Measurements from ENCODE around the gene CNR2. TPM values are rescaled to one million over a fixed set of nuclear protein-coding genes. Genes with fewer than 3 reads are reported as not detected.
"Not testable (repeated sequence)": the region's sequence is repeated elsewhere in the genome, so short reads cannot be mapped to it uniquely, and the experiment has no call there.

CNR2 gene
- total RNA-seq, 1 experiment from 2014 or later: not detected

DNA sequence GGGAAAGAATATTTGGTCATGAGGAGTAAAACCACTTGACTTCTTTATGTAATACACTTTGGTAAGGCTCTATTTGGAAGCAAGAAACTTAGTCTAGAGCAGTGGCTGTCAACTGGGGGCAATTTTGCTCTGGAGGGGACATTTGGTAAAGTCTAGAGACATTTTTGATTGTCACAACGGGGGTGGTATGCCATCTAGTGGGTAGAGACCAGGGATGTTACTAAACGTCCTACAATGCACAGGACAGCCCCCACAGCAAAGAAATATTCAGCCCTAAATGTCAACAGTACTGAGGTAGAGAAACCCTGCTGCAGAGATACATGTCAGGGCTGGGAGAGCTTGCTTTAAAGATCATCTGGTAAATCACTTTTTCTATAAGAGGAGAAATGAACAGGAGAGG lies 58.6 kb downstream of the CNR2 start:
- H4K20me1 ChIP-seq (ENCODE audit: insufficient read depth): no peaks in the 10 kb centered on the region
- BruUV-seq (replicated peaks): no TSS peak
- H3K27ac ChIP-seq: no peak overlapping the region
- H3K79me2 ChIP-seq (ENCODE audit: low read depth): no peaks in the 10 kb centered on the region
- POLR2A ChIA-PET (ENCODE audit: unreplicated experiment): no interaction called here
- H3K4me1 ChIP-seq (replicated peaks; ENCODE audit: insufficient read depth): no peaks in the 10 kb centered on the region
- H3K27me3 ChIP-seq (ENCODE audit: insufficient read depth, low read depth): no peaks in the 10 kb centered on the region
- H3K4me3 ChIP-seq: no peak overlapping the region
- CTCF ChIA-PET: no interaction called here
- no peak overlapping the region for H2AFZ ChIP-seq
- DNase-seq: no peak
- no peak for TF ChIP-seq EZH2 (IDR thresholded peaks at IDR 0.05; ENCODE audit: low read depth)
- TF ChIP-seq, protein P1, sequence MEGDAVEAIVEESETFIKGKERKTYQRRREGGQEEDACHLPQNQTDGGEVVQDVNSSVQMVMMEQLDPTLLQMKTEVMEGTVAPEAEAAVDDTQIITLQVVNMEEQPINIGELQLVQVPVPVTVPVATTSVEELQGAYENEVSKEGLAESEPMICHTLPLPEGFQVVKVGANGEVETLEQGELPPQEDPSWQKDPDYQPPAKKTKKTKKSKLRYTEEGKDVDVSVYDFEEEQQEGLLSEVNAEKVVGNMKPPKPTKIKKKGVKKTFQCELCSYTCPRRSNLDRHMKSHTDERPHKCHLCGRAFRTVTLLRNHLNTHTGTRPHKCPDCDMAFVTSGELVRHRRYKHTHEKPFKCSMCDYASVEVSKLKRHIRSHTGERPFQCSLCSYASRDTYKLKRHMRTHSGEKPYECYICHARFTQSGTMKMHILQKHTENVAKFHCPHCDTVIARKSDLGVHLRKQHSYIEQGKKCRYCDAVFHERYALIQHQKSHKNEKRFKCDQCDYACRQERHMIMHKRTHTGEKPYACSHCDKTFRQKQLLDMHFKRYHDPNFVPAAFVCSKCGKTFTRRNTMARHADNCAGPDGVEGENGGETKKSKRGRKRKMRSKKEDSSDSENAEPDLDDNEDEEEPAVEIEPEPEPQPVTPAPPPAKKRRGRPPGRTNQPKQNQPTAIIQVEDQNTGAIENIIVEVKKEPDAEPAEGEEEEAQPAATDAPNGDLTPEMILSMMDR (conservative IDR thresholded peaks at IDR 0.05): peak; percentile 32; the same call in 1 of the 2 replicates
- H3F3A ChIP-seq (ENCODE audit: insufficient read depth, low read depth): no peaks in the 10 kb centered on the region
- no peaks in the 10 kb centered on the region for H3K9me3 ChIP-seq (ENCODE audit: insufficient read depth, low read depth)
- no peak overlapping the region for H3K4me2 ChIP-seq
- intact Hi-C loops (cut with micrococcal nuclease; ENCODE audit: unreplicated experiment): no loop called here
- H3K36me3 ChIP-seq (ENCODE audit: low read depth): no peaks in the 10 kb centered on the region
- H3K9me2 ChIP-seq (ENCODE audit: insufficient read depth): no peaks in the 10 kb centered on the region

DNA sequence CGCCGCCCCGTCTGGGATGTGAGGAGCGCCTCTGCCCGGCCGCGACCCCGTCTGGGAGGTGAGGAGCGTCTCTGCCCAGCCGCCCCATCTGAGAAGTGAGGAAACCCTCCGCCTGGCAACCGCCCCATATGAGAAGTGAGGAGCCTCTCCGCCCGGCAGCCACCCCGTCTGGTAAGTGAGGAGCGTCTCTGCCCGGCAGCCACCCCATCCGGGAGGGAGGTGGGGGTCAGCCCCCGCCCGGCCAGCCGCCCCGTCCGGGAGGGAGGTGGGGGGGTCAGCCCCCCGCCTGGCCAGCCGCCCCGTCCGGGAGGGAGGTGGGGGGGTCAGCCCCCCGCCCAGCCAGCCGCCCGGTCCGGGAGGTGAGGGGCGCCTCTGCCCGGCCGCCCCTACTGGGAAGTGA lies 60.0 kb downstream of the CNR2 start:
- H2AFZ ChIP-seq; H3K4me1 ChIP-seq (replicated peaks; ENCODE audit: insufficient read depth); H3F3A ChIP-seq (ENCODE audit: insufficient read depth, low read depth); DNase-seq; H3K9me3 ChIP-seq (ENCODE audit: insufficient read depth, low read depth); H3K27ac ChIP-seq; H3K27me3 ChIP-seq (ENCODE audit: insufficient read depth, low read depth); intact Hi-C loops (cut with micrococcal nuclease; ENCODE audit: unreplicated experiment); CTCF ChIA-PET; H3K4me3 ChIP-seq; POLR2A ChIA-PET (ENCODE audit: unreplicated experiment); H3K36me3 ChIP-seq (ENCODE audit: low read depth); H3K4me2 ChIP-seq; H4K20me1 ChIP-seq (ENCODE audit: insufficient read depth); H3K79me2 ChIP-seq (ENCODE audit: low read depth); H3K9me2 ChIP-seq (ENCODE audit: insufficient read depth); BruUV-seq (replicated peaks): not testable (repeated sequence)

DNA sequence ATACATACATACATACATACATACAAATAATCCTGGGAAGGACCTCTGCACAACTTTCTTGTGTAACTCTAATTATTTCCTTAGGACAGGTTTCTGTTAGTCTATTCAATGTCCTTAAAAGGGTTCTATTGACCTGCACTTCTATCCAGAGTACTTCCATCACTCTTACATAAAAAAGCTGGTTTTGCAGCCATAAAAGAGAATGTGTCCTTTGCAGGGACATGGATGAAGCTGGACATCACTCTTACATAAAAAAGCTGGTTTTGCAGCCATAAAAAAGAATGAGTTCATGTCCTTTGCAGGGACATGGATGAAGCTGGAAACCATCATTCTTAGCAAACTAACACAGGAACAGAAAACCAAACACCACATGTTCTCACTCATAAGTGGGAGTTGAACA lies 61.8 kb downstream of the CNR2 start:
- POLR2A ChIA-PET (ENCODE audit: unreplicated experiment); H2AFZ ChIP-seq; H3K27me3 ChIP-seq (ENCODE audit: insufficient read depth, low read depth); H3K9me3 ChIP-seq (ENCODE audit: insufficient read depth, low read depth); H3K4me2 ChIP-seq; H3F3A ChIP-seq (ENCODE audit: insufficient read depth, low read depth); H3K9me2 ChIP-seq (ENCODE audit: insufficient read depth); intact Hi-C loops (cut with micrococcal nuclease; ENCODE audit: unreplicated experiment); H3K4me3 ChIP-seq; H3K36me3 ChIP-seq (ENCODE audit: low read depth); H3K4me1 ChIP-seq (replicated peaks; ENCODE audit: insufficient read depth); H3K79me2 ChIP-seq (ENCODE audit: low read depth); H3K27ac ChIP-seq; DNase-seq; BruUV-seq (replicated peaks); H4K20me1 ChIP-seq (ENCODE audit: insufficient read depth): not testable (repeated sequence)
- CTCF ChIA-PET: interaction anchor here (0.6 to 0.7 kb wide), 2 partner anchors 26 to 539 kb away, joined by 4 read pairs; partner anchors contain the start of gene HMGCL

DNA sequence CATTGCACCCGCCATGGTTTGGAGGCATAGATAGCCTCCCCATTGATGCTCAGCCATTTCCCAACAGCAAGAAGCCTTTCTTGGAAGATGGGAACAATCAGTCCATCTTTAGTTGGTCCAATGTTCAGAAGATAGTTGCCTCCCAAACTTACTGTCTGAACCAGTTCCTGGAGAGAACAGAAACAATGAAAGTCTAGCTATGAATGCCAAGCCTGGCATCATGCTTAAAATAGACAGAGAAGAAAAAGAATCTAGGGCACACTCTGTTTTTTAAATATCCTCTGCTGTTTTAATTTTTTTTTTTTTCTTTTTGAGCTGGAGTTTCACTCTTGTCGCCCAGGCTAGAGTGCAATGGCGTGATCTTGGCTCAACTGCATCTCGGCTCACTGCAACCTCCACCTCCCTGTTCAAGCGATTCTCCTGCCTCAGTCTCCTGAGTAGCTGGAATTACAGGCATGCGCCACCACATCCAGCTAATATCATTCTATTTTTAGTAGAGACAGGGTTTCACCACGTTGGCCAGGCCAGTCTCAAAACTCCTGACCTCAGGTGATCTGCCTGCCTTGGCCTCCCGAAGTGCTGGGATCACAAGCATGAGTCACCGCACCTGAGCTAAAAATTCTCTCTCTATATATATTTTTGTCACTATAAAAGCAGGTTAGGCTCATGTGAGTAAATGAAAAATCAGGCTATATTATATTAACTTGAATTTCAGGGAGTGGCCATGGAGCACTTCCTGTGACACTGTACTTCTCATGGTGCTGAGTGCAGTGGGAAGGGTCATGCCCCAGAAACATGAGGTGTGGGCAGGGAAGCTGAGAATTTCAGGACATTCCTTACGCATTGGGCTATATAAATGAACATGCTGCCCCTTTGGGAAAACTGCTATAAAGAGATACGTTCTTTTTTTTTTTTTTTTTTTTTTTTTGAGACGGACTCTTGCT lies 64.2 kb downstream of the CNR2 start:
- no peaks in the 10 kb centered on the region for H3F3A ChIP-seq (ENCODE audit: insufficient read depth, low read depth)
- H3K4me2 ChIP-seq: no peak overlapping the region
- no peaks in the 10 kb centered on the region for H3K4me1 ChIP-seq (replicated peaks; ENCODE audit: insufficient read depth)
- BruUV-seq (replicated peaks): no TSS peak
- ChIA-PET POLR2A (ENCODE audit: unreplicated experiment) (no interaction called here), CTCF (interaction anchor here (0.5 kb wide), 1 partner anchor 17 kb away, joined by 6 read pairs; no protein-coding TSS in a partner anchor)
- no peak overlapping the region for H2AFZ ChIP-seq
- no peak for DNase-seq
- H3K27me3 ChIP-seq (ENCODE audit: insufficient read depth, low read depth): no peaks in the 10 kb centered on the region
- no peaks in the 10 kb centered on the region for H3K79me2 ChIP-seq (ENCODE audit: low read depth)
- H3K27ac ChIP-seq: no peak overlapping the region
- H3K9me3 ChIP-seq (ENCODE audit: insufficient read depth, low read depth): no peaks in the 10 kb centered on the region
- H3K9me2 ChIP-seq (ENCODE audit: insufficient read depth): no peaks in the 10 kb centered on the region
- intact Hi-C loops (cut with micrococcal nuclease; ENCODE audit: unreplicated experiment): no loop called here
- no peak overlapping the region for H3K4me3 ChIP-seq
- TF ChIP-seq, protein P1 (conservative IDR thresholded peaks at IDR 0.05): no peak
- no peak for TF ChIP-seq EZH2 (IDR thresholded peaks at IDR 0.05; ENCODE audit: low read depth)
- H4K20me1 ChIP-seq (ENCODE audit: insufficient read depth): no peaks in the 10 kb centered on the region
- no peaks in the 10 kb centered on the region for H3K36me3 ChIP-seq (ENCODE audit: low read depth)

DNA sequence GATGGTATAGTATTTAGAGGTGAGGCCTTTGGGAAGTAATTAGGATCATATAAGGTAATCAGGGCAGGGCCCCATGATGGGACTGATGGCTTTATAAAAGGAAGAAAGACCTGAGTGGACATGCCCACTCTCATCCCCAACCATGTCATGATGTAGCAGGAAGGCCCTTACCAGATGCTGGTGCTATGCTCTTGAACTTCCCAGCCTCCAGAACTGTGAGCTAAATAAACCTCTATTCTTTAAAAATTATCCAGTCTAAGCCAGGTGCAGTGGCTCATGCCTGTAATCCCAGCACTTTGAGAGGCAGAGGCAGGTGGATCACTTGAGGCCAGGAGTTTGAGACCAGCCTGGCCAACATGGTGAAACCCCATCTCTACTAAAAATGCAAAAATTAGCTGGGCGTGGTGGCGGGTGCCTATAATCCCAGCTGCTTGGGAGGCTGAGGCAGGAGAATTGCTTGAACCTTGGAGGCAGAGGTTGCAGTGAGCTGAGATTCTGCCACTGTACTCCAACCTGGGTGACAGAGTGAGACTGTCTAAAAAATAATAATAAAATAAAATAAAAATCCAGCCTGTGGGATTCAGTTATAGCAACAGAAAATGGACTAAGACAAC lies 65.6 kb downstream of the CNR2 start:
- intact Hi-C loops (cut with micrococcal nuclease; ENCODE audit: unreplicated experiment); H3K4me3 ChIP-seq; H3K36me3 ChIP-seq (ENCODE audit: low read depth); H2AFZ ChIP-seq; CTCF ChIA-PET; H3K4me1 ChIP-seq (replicated peaks; ENCODE audit: insufficient read depth); POLR2A ChIA-PET (ENCODE audit: unreplicated experiment); H3K79me2 ChIP-seq (ENCODE audit: low read depth); H3K9me3 ChIP-seq (ENCODE audit: insufficient read depth, low read depth); H3K9me2 ChIP-seq (ENCODE audit: insufficient read depth); H3K27ac ChIP-seq; H4K20me1 ChIP-seq (ENCODE audit: insufficient read depth); BruUV-seq (replicated peaks); H3K27me3 ChIP-seq (ENCODE audit: insufficient read depth, low read depth); DNase-seq; H3K4me2 ChIP-seq; H3F3A ChIP-seq (ENCODE audit: insufficient read depth, low read depth): not testable (repeated sequence)

All from PC-9 (cell line).